RWPE2 (cell line): Measurements from ENCODE around the gene PKMYT1.
A peak's percentile ranks its signal among the peaks of the same experiment; 100 is the strongest.

ENCODE experiments used
- ATAC-seq: fragments of 200-7000 bp; cut with Tn5 transposase; 3 replicates; pipeline ENCODE4 v1.9.1; 2021; ENCODE audit warnings: low read depth
- DNase-seq: peaks from one replicate; pipeline ENCODE4 v3.0.0-alpha.2; 2020; ENCODE audit warnings: low spot score
- H3K27ac ChIP-seq: fragments of 450-650 bp; 2 replicates; pipeline ENCODE4 v1.5.1; 2017; ENCODE audit warnings: mild to moderate bottlenecking; ENCODE audit not compliant: poor library complexity, severe bottlenecking
- H3K27me3 ChIP-seq: fragments of 250-450 bp; sonication (Bioruptor Pico); 2 replicates; pipeline ENCODE4 v1.5.1; 2021; ENCODE audit warnings: mild to moderate bottlenecking, moderate library complexity; ENCODE audit not compliant: insufficient read depth, poor library complexity, severe bottlenecking
- H3K36me3 ChIP-seq: fragments of 250-450 bp; sonication (Bioruptor Pico); 2 replicates; pipeline ENCODE4 v1.5.1; 2020; ENCODE audit warnings: low read depth, mild to moderate bottlenecking, moderate library complexity
- H3K4me1 ChIP-seq: fragments of 250-450 bp; sonication (Bioruptor Pico); 2 replicates; pipeline ENCODE4 v1.5.1; 2021; ENCODE audit warnings: mild to moderate bottlenecking, moderate library complexity; ENCODE audit not compliant: insufficient read depth, poor library complexity, severe bottlenecking
- H3K4me3 ChIP-seq: fragments of 250-450 bp; sonication (Bioruptor Pico); 2 replicates; pipeline ENCODE4 v1.5.1; 2021; ENCODE audit warnings: mild to moderate bottlenecking, moderate library complexity; ENCODE audit not compliant: severe bottlenecking
- H3K9me3 ChIP-seq: fragments of 250-450 bp; sonication (Bioruptor Pico); 2 replicates; pipeline ENCODE4 v1.5.1; 2021; ENCODE audit warnings: mild to moderate bottlenecking, moderate library complexity; ENCODE audit not compliant: severe bottlenecking
- TF ChIP-seq, protein P1 (sequence below): fragments of 450-650 bp; IDR thresholded peaks from one replicate; pipeline ENCODE4 v1.5.1; 2017; ENCODE audit warnings: mild to moderate bottlenecking, moderate library complexity; ENCODE audit not compliant: poor library complexity, severe bottlenecking

Gene PKMYT1

DNA sequence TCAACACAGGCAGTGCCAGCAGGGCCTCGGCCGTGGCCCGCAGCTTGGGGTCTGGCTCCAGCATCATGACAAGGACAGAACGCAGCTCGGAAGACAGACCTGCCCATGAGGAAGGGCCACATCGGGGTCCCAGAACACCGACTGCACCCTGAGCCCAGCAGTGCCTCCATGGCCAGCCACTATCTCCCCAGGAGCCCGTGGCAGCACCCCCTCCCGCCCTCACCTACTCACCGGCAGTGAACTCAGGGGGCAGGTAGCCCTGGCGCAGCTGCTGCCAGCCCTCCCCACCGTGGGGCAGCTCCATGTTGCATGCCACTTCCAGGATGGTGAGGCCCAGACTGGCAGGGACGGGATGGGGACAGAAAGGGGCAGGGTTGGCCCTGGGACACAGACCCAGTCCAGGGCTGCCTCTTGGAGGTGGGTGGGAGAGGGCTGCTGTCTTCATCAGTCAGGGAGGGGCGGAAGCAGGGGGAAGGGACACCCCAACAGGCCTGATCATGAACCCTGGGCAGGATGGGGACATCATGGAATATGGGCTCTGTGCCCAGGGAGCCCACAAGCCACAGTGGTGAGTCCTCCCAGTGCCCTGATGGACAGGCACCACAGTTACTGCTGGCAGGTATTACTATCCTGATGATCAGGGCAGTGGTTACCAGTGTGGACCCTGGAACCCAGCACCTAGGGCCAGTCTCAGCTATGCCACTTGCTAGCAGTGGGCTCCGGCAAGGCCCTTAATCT, 5.8 kb downstream of the PKMYT1 start:
- Histone ChIP-seq H3K36me3 (peaks cover 73% of the 10 kb centered on the region), H3K9me3 (no peaks in the 10 kb centered on the region), H3K4me3 (no peak overlapping the region), H3K27ac (no peak overlapping the region), H3K27me3 (no peaks in the 10 kb centered on the region), H3K4me1 (peaks cover 5% of the 10 kb centered on the region)
- TF ChIP-seq, protein P1, sequence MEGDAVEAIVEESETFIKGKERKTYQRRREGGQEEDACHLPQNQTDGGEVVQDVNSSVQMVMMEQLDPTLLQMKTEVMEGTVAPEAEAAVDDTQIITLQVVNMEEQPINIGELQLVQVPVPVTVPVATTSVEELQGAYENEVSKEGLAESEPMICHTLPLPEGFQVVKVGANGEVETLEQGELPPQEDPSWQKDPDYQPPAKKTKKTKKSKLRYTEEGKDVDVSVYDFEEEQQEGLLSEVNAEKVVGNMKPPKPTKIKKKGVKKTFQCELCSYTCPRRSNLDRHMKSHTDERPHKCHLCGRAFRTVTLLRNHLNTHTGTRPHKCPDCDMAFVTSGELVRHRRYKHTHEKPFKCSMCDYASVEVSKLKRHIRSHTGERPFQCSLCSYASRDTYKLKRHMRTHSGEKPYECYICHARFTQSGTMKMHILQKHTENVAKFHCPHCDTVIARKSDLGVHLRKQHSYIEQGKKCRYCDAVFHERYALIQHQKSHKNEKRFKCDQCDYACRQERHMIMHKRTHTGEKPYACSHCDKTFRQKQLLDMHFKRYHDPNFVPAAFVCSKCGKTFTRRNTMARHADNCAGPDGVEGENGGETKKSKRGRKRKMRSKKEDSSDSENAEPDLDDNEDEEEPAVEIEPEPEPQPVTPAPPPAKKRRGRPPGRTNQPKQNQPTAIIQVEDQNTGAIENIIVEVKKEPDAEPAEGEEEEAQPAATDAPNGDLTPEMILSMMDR = no peak
- DNase-seq (no peak), ATAC-seq (no peak)

DNA sequence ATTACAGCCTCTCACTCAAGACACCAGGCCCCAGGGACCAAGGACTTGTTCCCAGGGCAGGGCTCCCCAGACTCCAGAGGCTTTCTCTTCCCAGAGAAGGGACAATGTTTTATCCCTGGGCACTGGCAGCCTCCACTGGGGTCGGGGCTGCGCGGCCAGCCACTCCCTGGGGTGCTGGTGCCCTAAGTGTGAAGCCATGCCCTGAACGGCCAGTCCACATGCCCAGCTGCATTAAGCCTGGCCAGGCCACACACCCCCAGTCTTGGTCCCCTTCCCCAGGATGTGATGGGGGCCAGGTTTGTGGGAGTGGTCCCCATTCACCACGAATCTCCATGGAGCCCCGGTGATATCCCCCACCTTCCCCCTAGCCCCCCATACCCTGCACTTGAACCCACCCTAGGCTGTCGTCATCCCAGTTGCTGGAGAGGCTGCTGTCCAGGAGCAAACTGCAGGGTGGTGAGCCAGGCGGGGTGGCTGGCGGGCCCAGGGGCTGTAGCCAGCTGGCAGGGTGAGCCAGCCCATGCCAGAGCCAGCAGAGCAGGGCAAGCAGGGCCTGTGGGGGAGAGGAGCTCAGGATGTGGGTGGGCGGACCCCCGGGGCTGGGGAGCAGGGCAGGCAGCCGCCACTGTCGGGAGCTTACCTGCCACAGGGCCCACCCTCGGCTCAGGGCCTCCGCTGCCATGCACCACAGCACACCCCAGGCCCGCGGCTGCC, 6.5 kb downstream of the PKMYT1 start:
- Histone ChIP-seq H3K4me1 (peaks cover 3% of the 10 kb centered on the region), H3K4me3 (no peak overlapping the region), H3K9me3 (no peaks in the 10 kb centered on the region), H3K27ac (peak overlapping the region; percentile 8), H3K27me3 (no peaks in the 10 kb centered on the region), H3K36me3 (peaks cover 70% of the 10 kb centered on the region)
- ATAC-seq (no peak), DNase-seq (no peak)
- TF ChIP-seq, protein P1 = no peak

DNA sequence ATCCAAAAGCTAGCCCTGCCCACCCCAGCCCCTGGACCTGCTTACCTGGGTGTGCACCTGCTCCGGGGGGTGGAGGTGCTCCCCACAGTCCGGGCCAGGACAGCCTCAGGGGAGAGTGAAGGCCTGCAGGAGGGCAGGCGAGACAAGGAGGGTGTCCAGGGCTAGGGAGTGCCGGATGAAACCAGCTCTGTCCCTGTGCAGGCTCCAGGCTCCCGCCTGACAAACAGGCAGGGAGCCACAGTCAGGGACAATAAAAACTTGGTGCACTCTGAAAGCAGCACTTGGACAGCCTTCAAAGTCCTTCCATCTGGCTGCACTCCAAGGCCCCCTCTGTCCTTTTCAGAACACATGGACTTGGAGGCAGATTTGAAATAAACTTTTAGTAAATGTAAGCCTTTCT, 7.2 kb downstream of the PKMYT1 start:
- H3K27ac ChIP-seq = peak overlapping the region; percentile 8

DNA sequence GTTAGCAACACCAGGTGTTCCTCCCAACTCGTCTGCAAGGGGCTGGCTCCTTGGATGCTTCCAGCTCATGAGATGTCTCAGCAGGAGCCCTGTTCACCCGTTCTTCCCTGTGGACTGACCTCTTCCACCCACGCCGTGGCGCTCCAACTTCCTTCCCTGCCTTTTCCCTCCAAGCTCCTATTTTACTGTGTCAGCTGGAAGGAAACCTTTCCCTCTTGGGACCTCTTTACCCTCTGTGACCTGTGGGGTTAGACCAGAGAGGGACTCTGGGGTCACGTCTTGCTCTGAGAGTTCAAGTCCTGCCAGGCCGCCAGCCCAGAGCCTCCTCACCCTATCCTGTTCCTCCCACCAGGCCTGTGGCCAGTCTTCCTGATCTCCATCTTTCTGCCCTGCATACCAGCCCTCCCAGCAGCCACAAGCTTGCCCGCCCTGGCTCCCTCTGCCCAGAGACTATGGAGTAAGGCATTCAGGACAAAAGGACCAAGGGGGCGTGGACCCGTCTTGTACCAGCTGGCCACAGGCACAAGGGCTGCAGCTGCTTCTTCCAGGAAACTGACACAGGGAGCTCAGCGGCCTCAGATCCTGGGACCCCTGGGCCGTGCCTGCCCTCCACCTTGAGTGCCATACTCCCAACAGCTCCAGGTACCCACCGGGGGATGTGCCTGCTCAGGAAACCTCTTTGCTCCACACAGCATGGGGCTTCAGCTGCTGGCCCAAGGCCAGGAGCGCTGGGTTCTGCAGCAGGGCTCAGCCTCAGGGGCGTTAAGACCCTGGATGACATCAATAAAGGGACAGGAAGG, 8.1 kb downstream of the PKMYT1 start:
- H3K9me3 ChIP-seq = no peaks in the 10 kb centered on the region
- H3K36me3 ChIP-seq = peaks cover 54% of the 10 kb centered on the region
- no peaks in the 10 kb centered on the region for H3K27me3 ChIP-seq
- no peak overlapping the region for H3K4me3 ChIP-seq
- DNase-seq (no peak), ATAC-seq (no peak)
- no peaks in the 10 kb centered on the region for H3K4me1 ChIP-seq
- TF ChIP-seq, protein P1 = no peak
- H3K27ac ChIP-seq = peak overlapping the region; percentile 8

More for the DNA sequence above, 7.2 kb downstream of the PKMYT1 start:
- H3K27me3 ChIP-seq = no peaks in the 10 kb centered on the region
- H3K4me1 ChIP-seq = no peaks in the 10 kb centered on the region
- no peak overlapping the region for H3K4me3 ChIP-seq
- no peaks in the 10 kb centered on the region for H3K9me3 ChIP-seq
- H3K36me3 ChIP-seq = peaks cover 63% of the 10 kb centered on the region
- TF ChIP-seq, protein P1 = no peak
- DNase-seq (no peak), ATAC-seq (no peak)
